ENCODE measurements around the gene ZNF670. TPM values are rescaled to one million over a fixed set of nuclear protein-coding genes. Genes with fewer than 3 reads are reported as not detected.

The ZNF670 gene
- total RNA-seq, 1 experiment from 2014 or later, result 5.6 TPM

DNA sequence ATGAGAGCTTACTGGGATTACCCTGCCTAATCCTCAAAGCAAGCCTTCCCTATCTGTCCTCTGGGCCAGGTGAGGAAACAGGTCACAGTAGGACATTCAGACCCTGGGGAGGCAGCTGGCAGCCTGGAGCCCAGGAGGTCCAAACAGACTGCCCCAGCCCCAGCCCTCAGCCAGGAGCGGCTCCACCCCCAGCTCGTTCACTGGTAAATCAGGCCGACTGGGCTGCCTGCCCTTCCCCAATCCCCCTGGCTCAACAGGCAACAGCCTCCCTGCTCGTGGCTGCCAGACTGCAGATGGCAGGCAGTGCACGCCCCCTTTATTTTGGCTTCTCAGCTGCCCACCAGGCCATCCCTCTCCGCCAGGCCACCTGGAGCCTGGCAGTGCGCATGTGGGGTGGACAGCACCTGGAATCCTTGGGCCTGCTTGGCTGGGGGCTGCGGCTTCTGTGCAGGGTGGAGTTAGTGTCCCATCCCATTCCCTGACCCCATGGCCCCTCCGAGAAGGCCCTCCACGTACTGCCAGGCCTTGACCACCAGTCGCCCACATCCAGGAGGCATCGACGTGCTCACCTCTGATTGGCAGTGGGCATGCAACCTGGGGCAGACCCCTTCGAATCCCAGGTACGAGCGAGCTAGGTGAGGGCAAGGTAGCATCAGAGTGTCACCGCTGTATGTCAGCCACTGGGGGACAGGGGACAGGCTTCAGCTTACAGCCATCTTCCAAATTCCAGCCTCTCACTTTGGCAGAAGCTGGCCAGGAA, 11.2 kb upstream of the ZNF670 start:
- Histone ChIP-seq H3K36me3 (ENCODE audit: low read depth, low read length) (no peaks in the 10 kb centered on the region), H3K27ac (ENCODE audit: low read length) (no peak overlapping the region), H2AFZ (ENCODE audit: low read length) (no peak overlapping the region), H3K4me1 (ENCODE audit: insufficient read depth, low read length) (no peaks in the 10 kb centered on the region), H3K9me3 (ENCODE audit: low read length) (no peaks in the 10 kb centered on the region), H3K27me3 (ENCODE audit: low read length) (no peaks in the 10 kb centered on the region), H3K9ac (ENCODE audit: low read length) (no peak overlapping the region), H3F3A (ENCODE audit: low read length, unreplicated experiment) (no peaks in the 10 kb centered on the region), H3K9me2 (replicated peaks; ENCODE audit: low read length) (no peaks in the 10 kb centered on the region), H3K4me3 (ENCODE audit: low read length) (no peak overlapping the region), H3K4me2 (ENCODE audit: low read length) (no peak overlapping the region), H4K20me1 (ENCODE audit: low read length) (no peaks in the 10 kb centered on the region), H3K79me2 (ENCODE audit: low read length) (no peaks in the 10 kb centered on the region)
- ChIA-PET POLR2A (ENCODE audit: unreplicated experiment) (no interaction called here), CTCF (no interaction called here)
- BruUV-seq (replicated peaks), result no TSS peak
- TF ChIP-seq, protein P1, sequence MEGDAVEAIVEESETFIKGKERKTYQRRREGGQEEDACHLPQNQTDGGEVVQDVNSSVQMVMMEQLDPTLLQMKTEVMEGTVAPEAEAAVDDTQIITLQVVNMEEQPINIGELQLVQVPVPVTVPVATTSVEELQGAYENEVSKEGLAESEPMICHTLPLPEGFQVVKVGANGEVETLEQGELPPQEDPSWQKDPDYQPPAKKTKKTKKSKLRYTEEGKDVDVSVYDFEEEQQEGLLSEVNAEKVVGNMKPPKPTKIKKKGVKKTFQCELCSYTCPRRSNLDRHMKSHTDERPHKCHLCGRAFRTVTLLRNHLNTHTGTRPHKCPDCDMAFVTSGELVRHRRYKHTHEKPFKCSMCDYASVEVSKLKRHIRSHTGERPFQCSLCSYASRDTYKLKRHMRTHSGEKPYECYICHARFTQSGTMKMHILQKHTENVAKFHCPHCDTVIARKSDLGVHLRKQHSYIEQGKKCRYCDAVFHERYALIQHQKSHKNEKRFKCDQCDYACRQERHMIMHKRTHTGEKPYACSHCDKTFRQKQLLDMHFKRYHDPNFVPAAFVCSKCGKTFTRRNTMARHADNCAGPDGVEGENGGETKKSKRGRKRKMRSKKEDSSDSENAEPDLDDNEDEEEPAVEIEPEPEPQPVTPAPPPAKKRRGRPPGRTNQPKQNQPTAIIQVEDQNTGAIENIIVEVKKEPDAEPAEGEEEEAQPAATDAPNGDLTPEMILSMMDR (conservative IDR thresholded peaks at IDR 0.05; ENCODE audit: low read depth, low read length), result no peak
- TF ChIP-seq EZH2phosphoT487 (IDR thresholded peaks at IDR 0.05; ENCODE audit: borderline replicate concordance, low read length), result no peak
- TF ChIP-seq EZH2 (IDR thresholded peaks at IDR 0.05; ENCODE audit: low read length, unreplicated experiment), result no peak
- intact Hi-C loops (cut with micrococcal nuclease), result no loop called here
- ATAC-seq, result no peak
- DNase-seq, result no peak

- DNase-seq (no peak), ATAC-seq (no peak)
- BruUV-seq (replicated peaks), result no TSS peak
- TF ChIP-seq EZH2 (IDR thresholded peaks at IDR 0.05; ENCODE audit: low read length, unreplicated experiment) (no peak), EZH2phosphoT487 (IDR thresholded peaks at IDR 0.05; ENCODE audit: borderline replicate concordance, low read length) (no peak)
- TF ChIP-seq, protein P1 (conservative IDR thresholded peaks at IDR 0.05; ENCODE audit: low read depth, low read length), result no peak
- H3K9ac ChIP-seq (ENCODE audit: low read length), result no peak overlapping the region
- H3K9me3 ChIP-seq (ENCODE audit: low read length), result no peaks in the 10 kb centered on the region
- no peaks in the 10 kb centered on the region for H3K79me2 ChIP-seq (ENCODE audit: low read length)
- H3K27ac ChIP-seq (ENCODE audit: low read length), result no peak overlapping the region
- no peaks in the 10 kb centered on the region for H4K20me1 ChIP-seq (ENCODE audit: low read length)
- no peaks in the 10 kb centered on the region for H3K27me3 ChIP-seq (ENCODE audit: low read length)
- H2AFZ ChIP-seq (ENCODE audit: low read length), result no peak overlapping the region
- no peaks in the 10 kb centered on the region for H3F3A ChIP-seq (ENCODE audit: low read length, unreplicated experiment)
- intact Hi-C loops (cut with micrococcal nuclease), result no loop called here
- H3K9me2 ChIP-seq (replicated peaks; ENCODE audit: low read length), result no peaks in the 10 kb centered on the region
- H3K4me1 ChIP-seq (ENCODE audit: insufficient read depth, low read length), result no peaks in the 10 kb centered on the region
- H3K4me3 ChIP-seq (ENCODE audit: low read length), result no peak overlapping the region
- ChIA-PET POLR2A (ENCODE audit: unreplicated experiment) (no interaction called here), CTCF (no interaction called here)
- H3K36me3 ChIP-seq (ENCODE audit: low read depth, low read length), result no peaks in the 10 kb centered on the region
- H3K4me2 ChIP-seq (ENCODE audit: low read length), result no peak overlapping the region
These were observed 10.4 kb upstream of the ZNF670 start for GRCh38 chr1:247088967-247089366.

DNA sequence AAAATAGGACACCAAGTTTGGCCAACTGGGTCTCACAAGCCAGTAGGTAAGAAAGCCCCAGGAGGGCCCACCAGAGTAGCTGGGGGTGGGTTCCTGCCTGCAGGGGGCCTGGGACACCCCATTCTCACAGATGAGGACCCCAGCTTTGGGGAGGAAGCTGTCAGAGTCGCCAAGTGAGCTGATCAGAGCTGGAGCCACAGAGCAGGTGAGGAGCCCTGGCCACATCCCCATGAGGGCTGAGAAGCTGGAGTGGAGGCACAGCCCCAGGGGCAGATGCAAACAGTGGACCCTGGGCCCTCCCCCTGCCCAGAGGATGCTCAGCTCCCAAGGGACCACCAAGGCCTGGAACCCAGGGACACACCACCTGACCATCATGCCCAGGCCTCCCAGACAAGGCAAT, 8.6 kb upstream of the ZNF670 start:
- Histone ChIP-seq H2AFZ (ENCODE audit: low read length) (no peak overlapping the region), H3F3A (ENCODE audit: low read length, unreplicated experiment) (no peaks in the 10 kb centered on the region), H3K36me3 (ENCODE audit: low read depth, low read length) (no peaks in the 10 kb centered on the region), H3K27me3 (ENCODE audit: low read length) (no peaks in the 10 kb centered on the region), H3K4me1 (ENCODE audit: insufficient read depth, low read length) (no peaks in the 10 kb centered on the region), H4K20me1 (ENCODE audit: low read length) (no peaks in the 10 kb centered on the region), H3K9me2 (replicated peaks; ENCODE audit: low read length) (no peaks in the 10 kb centered on the region), H3K4me2 (ENCODE audit: low read length) (no peak overlapping the region), H3K9ac (ENCODE audit: low read length) (no peak overlapping the region), H3K9me3 (ENCODE audit: low read length) (no peaks in the 10 kb centered on the region), H3K27ac (ENCODE audit: low read length) (no peak overlapping the region), H3K4me3 (ENCODE audit: low read length) (no peak overlapping the region), H3K79me2 (ENCODE audit: low read length) (no peaks in the 10 kb centered on the region)
- TF ChIP-seq, protein P1 (conservative IDR thresholded peaks at IDR 0.05; ENCODE audit: low read depth, low read length), result no peak
- TF ChIP-seq EZH2phosphoT487 (IDR thresholded peaks at IDR 0.05; ENCODE audit: borderline replicate concordance, low read length) (no peak), EZH2 (IDR thresholded peaks at IDR 0.05; ENCODE audit: low read length, unreplicated experiment) (no peak)
- DNase-seq, result no peak
- intact Hi-C loops (cut with micrococcal nuclease), result no loop called here
- BruUV-seq (replicated peaks), result no TSS peak
- POLR2A ChIA-PET (ENCODE audit: unreplicated experiment), result no interaction called here
- CTCF ChIA-PET, result no interaction called here
- no peak for ATAC-seq

Measured in PC-3 (cell line).